Measurements from ENCODE around the gene HMCN1. TPM values are rescaled to one million over a fixed set of nuclear protein-coding genes. Genes with fewer than 3 reads are reported as not detected.

The HMCN1 gene
- total RNA-seq, 1 experiment from 2014 or later = 37.6 TPM

DNA sequence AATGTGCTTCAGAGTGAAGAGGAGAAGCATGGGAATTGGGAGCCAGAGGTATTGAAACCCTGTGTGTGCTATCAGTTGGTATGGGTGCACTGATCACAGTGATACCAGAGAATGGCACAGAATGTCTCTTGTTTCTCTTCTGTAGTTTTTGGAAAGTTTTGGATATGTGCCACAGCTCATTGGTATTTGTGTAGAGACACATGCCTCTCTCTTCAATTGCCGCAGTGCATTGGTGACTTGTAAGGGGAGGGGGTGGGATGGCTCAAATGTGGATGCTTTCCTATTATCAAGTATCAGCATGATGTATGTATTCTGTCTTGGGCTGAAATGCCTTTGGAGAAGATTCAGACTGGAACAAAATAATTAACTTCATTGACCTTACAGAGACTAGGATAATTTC, 101.0 kb downstream of the HMCN1 start:
- no peaks in the 10 kb centered on the region for H3K9me3 ChIP-seq (replicated peaks)
- H3K4me3 ChIP-seq = no peak overlapping the region
- DNase-seq = no peak
- H3K27ac ChIP-seq = no peak overlapping the region
- H3K36me3 ChIP-seq = no peaks in the 10 kb centered on the region
- H3K27me3 ChIP-seq = no peaks in the 10 kb centered on the region
- H3K4me1 ChIP-seq = no peaks in the 10 kb centered on the region

DNA sequence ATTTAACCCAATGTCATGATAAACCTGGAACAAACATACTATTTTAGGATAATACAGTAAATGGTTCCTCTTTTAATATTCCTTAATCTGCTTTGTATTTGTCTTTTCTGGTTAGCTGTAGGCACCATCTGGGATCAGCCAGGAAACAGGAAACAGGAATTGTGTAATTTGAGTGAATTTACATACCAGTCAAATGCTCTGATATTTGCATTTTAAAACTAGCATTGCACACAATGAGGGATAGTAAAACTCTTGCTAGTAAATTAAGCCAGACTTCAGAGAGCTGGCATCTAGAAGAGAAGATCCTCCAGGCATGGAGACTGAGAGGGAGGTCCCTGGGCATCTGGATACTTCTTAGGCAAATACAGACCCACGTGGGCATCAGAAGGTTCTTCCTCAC, 103.5 kb downstream of the HMCN1 start:
- no peaks in the 10 kb centered on the region for H3K27me3 ChIP-seq
- no peaks in the 10 kb centered on the region for H3K4me1 ChIP-seq
- H3K27ac ChIP-seq = no peak overlapping the region
- H3K4me3 ChIP-seq = no peak overlapping the region
- no peak for DNase-seq
- H3K36me3 ChIP-seq = no peaks in the 10 kb centered on the region
- H3K9me3 ChIP-seq (replicated peaks) = no peaks in the 10 kb centered on the region

DNA sequence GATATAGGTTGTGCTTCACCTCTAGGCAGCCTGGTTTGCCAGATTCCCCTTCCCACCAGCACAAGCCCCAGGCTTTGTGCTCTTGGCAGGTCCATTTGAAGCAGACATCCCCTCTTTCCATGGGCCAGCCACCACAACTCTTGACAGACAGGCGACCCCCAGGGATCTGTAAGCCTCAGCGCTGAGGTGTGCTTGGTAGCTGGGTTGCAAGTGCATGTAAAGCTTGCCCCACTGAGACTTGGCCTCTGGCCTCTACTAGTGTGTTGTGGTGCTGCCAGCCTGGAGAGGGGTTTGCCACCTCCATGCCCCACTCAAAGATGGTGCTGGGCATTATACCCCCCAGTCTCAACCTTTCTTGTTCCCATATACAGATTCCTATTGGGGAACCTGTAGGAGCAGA, 103.9 kb downstream of the HMCN1 start:
- no peaks in the 10 kb centered on the region for H3K36me3 ChIP-seq
- H3K9me3 ChIP-seq (replicated peaks) = no peaks in the 10 kb centered on the region
- no peak overlapping the region for H3K4me3 ChIP-seq
- no peaks in the 10 kb centered on the region for H3K27me3 ChIP-seq
- no peak overlapping the region for H3K27ac ChIP-seq
- DNase-seq = no peak
- H3K4me1 ChIP-seq = peaks cover 2% of the 10 kb centered on the region; the same call in 1 of the 2 replicates

GRCh38 chr1:185840880-185841279, 106.7 kb downstream of the HMCN1 start:
- no peaks in the 10 kb centered on the region for H3K27me3 ChIP-seq
- no peak for DNase-seq
- H3K4me1 ChIP-seq = peaks cover 2% of the 10 kb centered on the region; the same call in 1 of the 2 replicates
- no peak overlapping the region for H3K4me3 ChIP-seq
- H3K36me3 ChIP-seq = no peaks in the 10 kb centered on the region
- no peak overlapping the region for H3K27ac ChIP-seq
- no peaks in the 10 kb centered on the region for H3K9me3 ChIP-seq (replicated peaks)

DNA sequence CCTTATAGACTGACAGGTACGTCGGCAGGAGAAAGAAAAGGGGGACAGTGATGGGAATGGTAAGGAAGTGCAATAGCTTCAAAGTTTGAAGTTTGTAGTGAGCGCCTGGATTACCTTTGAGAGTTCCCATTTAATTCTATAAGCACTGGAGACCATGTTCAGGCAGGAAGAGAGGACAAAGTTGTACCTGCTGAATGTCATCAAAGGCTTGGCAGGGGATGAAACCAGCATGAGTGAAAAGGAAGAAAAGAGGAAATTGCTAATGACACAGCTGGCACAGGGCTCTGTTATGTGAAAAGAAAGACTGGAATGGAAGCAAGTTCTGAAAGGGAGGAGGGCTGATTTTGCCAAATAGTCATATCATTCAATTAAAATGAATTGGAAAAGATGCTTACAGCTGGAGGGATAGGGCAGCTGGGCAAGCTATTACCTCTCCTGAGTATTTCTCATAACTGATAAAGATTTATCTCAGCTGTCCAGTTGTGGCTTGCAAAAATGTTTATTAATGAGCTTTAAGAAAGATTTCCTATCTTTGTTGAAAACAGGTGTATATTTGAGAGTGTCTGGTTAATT, 109.2 kb downstream of the HMCN1 start:
- no peak for DNase-seq
- no peaks in the 10 kb centered on the region for H3K36me3 ChIP-seq
- H3K4me3 ChIP-seq = no peak overlapping the region
- no peak overlapping the region for H3K27ac ChIP-seq
- H3K4me1 ChIP-seq = peaks cover 2% of the 10 kb centered on the region; the same call in 1 of the 2 replicates
- no peaks in the 10 kb centered on the region for H3K9me3 ChIP-seq (replicated peaks)
- no peaks in the 10 kb centered on the region for H3K27me3 ChIP-seq

DNA sequence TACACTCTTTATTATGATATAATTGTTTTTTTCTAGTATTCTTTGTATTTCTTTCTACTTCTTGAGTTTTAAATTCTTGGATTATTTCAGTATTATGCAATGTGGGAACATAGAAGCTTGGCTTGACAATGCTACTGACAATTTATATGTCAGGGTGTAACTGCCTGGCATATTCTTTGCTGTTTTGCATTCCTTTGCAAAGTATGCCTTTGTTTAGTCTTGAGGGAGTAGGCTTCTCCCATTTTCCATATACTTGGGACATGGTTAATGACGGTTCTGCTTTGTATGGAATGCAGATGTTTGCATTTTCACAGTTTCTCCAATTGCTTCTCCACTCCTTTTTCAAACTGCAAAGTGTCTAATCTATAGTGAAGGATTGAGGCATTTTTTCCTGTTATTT, 109.8 kb downstream of the HMCN1 start:
- no peaks in the 10 kb centered on the region for H3K9me3 ChIP-seq (replicated peaks)
- no peaks in the 10 kb centered on the region for H3K27me3 ChIP-seq
- no peak overlapping the region for H3K4me3 ChIP-seq
- DNase-seq = no peak
- peaks cover 2% of the 10 kb centered on the region; the same call in 1 of the 2 replicates for H3K4me1 ChIP-seq
- H3K27ac ChIP-seq = no peak overlapping the region
- H3K36me3 ChIP-seq = no peaks in the 10 kb centered on the region

- Histone ChIP-seq H3K4me3 (no peak overlapping the region), H3K4me1 (peaks cover 16% of the 10 kb centered on the region), H3K9me3 (replicated peaks) (no peaks in the 10 kb centered on the region), H3K27ac (no peak overlapping the region), H3K36me3 (no peaks in the 10 kb centered on the region), H3K27me3 (no peaks in the 10 kb centered on the region)
- DNase-seq = no peak
These were observed 112.7 kb downstream of the HMCN1 start for GRCh38 chr1:185846672-185847444.

GRCh38 chr1:185849014-185849413, 114.8 kb downstream of the HMCN1 start:
- H3K4me1 ChIP-seq = peaks cover 22% of the 10 kb centered on the region

DNA sequence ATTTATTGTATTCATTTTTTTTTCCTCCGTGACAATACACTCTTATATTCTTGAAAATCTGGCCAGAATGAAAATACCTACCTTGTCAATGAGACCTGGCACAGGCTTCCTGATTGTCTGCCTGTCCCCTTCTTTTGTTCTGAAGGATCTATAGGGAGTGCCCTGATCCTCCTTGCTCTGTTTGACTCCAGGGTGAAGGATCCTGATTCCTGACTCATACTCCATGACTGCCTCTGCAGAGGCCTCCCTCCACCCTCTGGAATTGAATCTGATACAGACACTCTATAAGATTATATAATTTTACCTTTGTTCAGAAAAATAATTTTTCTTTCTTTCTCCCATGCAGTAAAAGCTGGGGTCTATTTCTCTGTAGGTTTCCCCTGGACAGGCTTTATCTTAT, 116.2 kb downstream of the HMCN1 start:
- no peaks in the 10 kb centered on the region for H3K27me3 ChIP-seq
- H3K4me3 ChIP-seq = no peak overlapping the region
- no peak for DNase-seq
- H3K9me3 ChIP-seq (replicated peaks) = no peaks in the 10 kb centered on the region
- H3K36me3 ChIP-seq = no peaks in the 10 kb centered on the region
- H3K27ac ChIP-seq = no peak overlapping the region
- peaks cover 25% of the 10 kb centered on the region for H3K4me1 ChIP-seq

More at GRCh38 chr1:185849014-185849413, 114.8 kb downstream of the HMCN1 start:
- no peaks in the 10 kb centered on the region for H3K9me3 ChIP-seq (replicated peaks)
- no peaks in the 10 kb centered on the region for H3K27me3 ChIP-seq
- DNase-seq = no peak
- no peaks in the 10 kb centered on the region for H3K36me3 ChIP-seq
- H3K27ac ChIP-seq = no peak overlapping the region
- H3K4me3 ChIP-seq = no peak overlapping the region

- no peaks in the 10 kb centered on the region for H3K27me3 ChIP-seq
- no peak overlapping the region for H3K4me3 ChIP-seq
- no peak for DNase-seq
- no peaks in the 10 kb centered on the region for H3K9me3 ChIP-seq (replicated peaks)
- H3K4me1 ChIP-seq = peaks cover 25% of the 10 kb centered on the region
- H3K27ac ChIP-seq = no peak overlapping the region; the same call in 1 of the 2 replicates
- no peaks in the 10 kb centered on the region for H3K36me3 ChIP-seq
These were observed 119.5 kb downstream of the HMCN1 start for GRCh38 chr1:185853739-185854138.

DNA sequence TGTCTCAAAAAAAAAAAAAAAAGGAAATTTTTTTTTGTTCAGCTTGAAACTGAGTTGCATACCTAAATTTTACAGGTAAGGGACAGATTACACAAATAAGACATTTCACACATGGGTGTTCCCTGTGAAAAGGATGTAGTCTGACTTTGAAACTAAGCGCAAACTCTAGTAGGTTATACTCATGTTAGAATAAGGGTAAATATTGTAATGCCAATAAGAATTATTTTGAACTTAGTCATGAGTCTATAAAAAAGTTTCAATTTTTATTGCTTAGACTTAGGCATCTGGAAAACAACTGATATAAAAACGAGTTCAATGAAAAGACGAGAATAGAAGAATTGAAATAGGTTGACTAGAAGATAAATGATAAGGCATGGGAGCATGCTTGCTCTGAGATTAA, 122.3 kb downstream of the HMCN1 start:
- H3K4me1 ChIP-seq = peaks cover 20% of the 10 kb centered on the region
- no peak for DNase-seq
- H3K27me3 ChIP-seq = no peaks in the 10 kb centered on the region
- no peaks in the 10 kb centered on the region for H3K9me3 ChIP-seq (replicated peaks)
- no peak overlapping the region for H3K4me3 ChIP-seq
- H3K27ac ChIP-seq = no peak overlapping the region
- H3K36me3 ChIP-seq = no peaks in the 10 kb centered on the region

- no peaks in the 10 kb centered on the region for H3K36me3 ChIP-seq
- no peak overlapping the region for H3K27ac ChIP-seq
- no peak overlapping the region for H3K4me3 ChIP-seq
- no peaks in the 10 kb centered on the region for H3K9me3 ChIP-seq (replicated peaks)
- DNase-seq = no peak
- no peaks in the 10 kb centered on the region for H3K27me3 ChIP-seq
- peaks cover 14% of the 10 kb centered on the region for H3K4me1 ChIP-seq
These were observed 123.3 kb downstream of the HMCN1 start for GRCh38 chr1:185857442-185857841.

DNA sequence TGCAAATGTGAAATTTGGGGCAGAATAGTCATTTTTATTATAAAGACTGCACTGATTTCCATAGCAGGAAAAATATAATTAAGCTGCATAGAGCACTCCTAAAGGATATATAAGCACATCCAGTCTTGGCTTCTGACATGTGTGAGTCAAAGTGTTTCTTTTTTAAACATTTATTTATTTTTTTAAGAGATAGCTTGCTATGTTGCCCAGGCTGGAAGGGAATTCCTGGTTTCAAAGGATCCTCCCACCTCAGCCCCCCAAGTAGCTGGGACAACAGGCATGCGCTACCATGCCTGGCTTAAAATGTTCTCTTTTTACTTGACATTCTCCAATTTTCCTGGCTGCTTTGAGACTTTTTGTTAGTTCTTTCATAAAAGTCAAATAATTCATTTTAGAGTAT, 126.1 kb downstream of the HMCN1 start:
- H3K27ac ChIP-seq = no peak overlapping the region
- H3K4me1 ChIP-seq = 0 out of 2 replicates have a peak, but pooled peaks cover 5% of the 10 kb centered on the region

DNA sequence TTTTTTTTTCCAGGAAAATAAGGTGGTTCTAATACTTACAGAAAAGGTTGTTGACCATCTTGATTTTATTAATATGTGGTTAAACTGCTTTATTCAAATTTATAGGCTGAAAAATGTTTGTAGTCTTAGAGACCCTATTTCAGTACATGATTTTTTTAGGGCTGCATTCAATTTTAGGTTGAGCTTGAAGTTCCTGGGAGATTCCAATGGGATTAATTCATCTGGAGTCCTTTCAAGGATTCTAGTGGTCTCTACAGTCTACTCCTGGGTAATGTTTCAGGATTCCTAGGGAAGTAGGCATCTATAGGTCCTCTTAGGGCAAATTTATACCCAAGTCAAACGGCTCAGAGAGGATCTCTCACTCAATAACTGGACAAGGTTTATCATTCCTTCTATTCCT, 126.7 kb downstream of the HMCN1 start:
- Histone ChIP-seq H3K27ac (no peak overlapping the region), H3K4me3 (no peak overlapping the region), H3K9me3 (replicated peaks) (no peaks in the 10 kb centered on the region), H3K36me3 (no peaks in the 10 kb centered on the region), H3K4me1 (0 out of 2 replicates have a peak, but pooled peaks cover 5% of the 10 kb centered on the region), H3K27me3 (no peaks in the 10 kb centered on the region)
- no peak for DNase-seq

More for the DNA sequence above, 126.1 kb downstream of the HMCN1 start:
- DNase-seq = no peak
- no peaks in the 10 kb centered on the region for H3K9me3 ChIP-seq (replicated peaks)
- H3K4me3 ChIP-seq = no peak overlapping the region
- no peaks in the 10 kb centered on the region for H3K27me3 ChIP-seq
- H3K36me3 ChIP-seq = no peaks in the 10 kb centered on the region

GRCh38 chr1:185861630-185862029, 127.4 kb downstream of the HMCN1 start:
- H3K27me3 ChIP-seq = no peaks in the 10 kb centered on the region
- no peak overlapping the region for H3K4me3 ChIP-seq
- 0 out of 2 replicates have a peak, but pooled peaks cover 5% of the 10 kb centered on the region for H3K4me1 ChIP-seq
- H3K36me3 ChIP-seq = no peaks in the 10 kb centered on the region
- H3K9me3 ChIP-seq (replicated peaks) = no peaks in the 10 kb centered on the region
- H3K27ac ChIP-seq = no peak overlapping the region
- no peak for DNase-seq

Data from SJCRH30 (cell line).